ENCODE results near the gene NOL6. TPM values are rescaled to one million over a fixed set of nuclear protein-coding genes. Genes with fewer than 3 reads are reported as not detected.
"Not testable (repeated sequence)": the region's sequence is repeated elsewhere in the genome, so short reads cannot be mapped to it uniquely, and the experiment has no call there.

NOL6 gene
- total RNA-seq (2012; rRNA removed): 41.8 and 45.7 TPM in 2 replicates

GRCh38 chr9:33473643-33474352 is at the start of gene NOL6:
Gene NOL6 (minus strand): TSS chr9:33473924. CDS start chr9:33473842, 82 bp downstream.
- Histone ChIP-seq H3K36me3 (ENCODE audit: insufficient read depth, low read length) (peaks cover 24% of the 10 kb centered on the region), H3K9ac (ENCODE audit: low read depth, low read length) (peak within 1 kb of the TSS; percentile 82), H3K27me3 (ENCODE audit: control insufficient read depth, insufficient read depth, low read length) (no peaks in the 10 kb centered on the region), H3K9me3 (replicated peaks; ENCODE audit: low read length) (no peaks in the 10 kb centered on the region), H3K4me2 (ENCODE audit: low read length) (peak within 1 kb of the TSS; percentile 98), H3K4me1 (ENCODE audit: control insufficient read depth, insufficient read depth, low read length) (peaks cover 16% of the 10 kb centered on the region), H3K4me3 (ENCODE audit: low read length) (peak within 1 kb of the TSS; percentile 83)

- H3K9me3 ChIP-seq (replicated peaks; ENCODE audit: low read length); H3K36me3 ChIP-seq (ENCODE audit: insufficient read depth, low read length); H3K4me3 ChIP-seq (ENCODE audit: low read length); H3K27me3 ChIP-seq (ENCODE audit: control insufficient read depth, insufficient read depth, low read length); H3K4me2 ChIP-seq (ENCODE audit: low read length); H3K9ac ChIP-seq (ENCODE audit: low read depth, low read length): not testable (repeated sequence)
- H3K4me1 ChIP-seq (ENCODE audit: control insufficient read depth, insufficient read depth, low read length): peaks cover 15% of the 10 kb centered on the region
These were observed 48.1 kb upstream of the NOL6 start for GRCh38 chr9:33521861-33522260.

GRCh38 chr9:33517934-33518577 is 44.3 kb upstream of the NOL6 start:
- H3K27me3 ChIP-seq (ENCODE audit: control insufficient read depth, insufficient read depth, low read length); H3K4me3 ChIP-seq (ENCODE audit: low read length); H3K9ac ChIP-seq (ENCODE audit: low read depth, low read length); H3K36me3 ChIP-seq (ENCODE audit: insufficient read depth, low read length); H3K9me3 ChIP-seq (replicated peaks; ENCODE audit: low read length): not testable (repeated sequence)
- Histone ChIP-seq H3K4me2 (ENCODE audit: low read length) (peak overlapping the region; percentile 62), H3K4me1 (ENCODE audit: control insufficient read depth, insufficient read depth, low read length) (peaks cover 12% of the 10 kb centered on the region)

- Histone ChIP-seq H3K36me3 (ENCODE audit: insufficient read depth, low read length) (no peaks in the 10 kb centered on the region), H3K9me3 (replicated peaks; ENCODE audit: low read length) (no peaks in the 10 kb centered on the region), H3K4me3 (ENCODE audit: low read length) (no peak overlapping the region), H3K27me3 (ENCODE audit: control insufficient read depth, insufficient read depth, low read length) (no peaks in the 10 kb centered on the region), H3K4me2 (ENCODE audit: low read length) (peak overlapping the region; percentile 62), H3K9ac (ENCODE audit: low read depth, low read length) (no peak overlapping the region), H3K4me1 (ENCODE audit: control insufficient read depth, insufficient read depth, low read length) (peaks cover 12% of the 10 kb centered on the region)
These were observed 43.6 kb upstream of the NOL6 start for GRCh38 chr9:33517373-33517772.

GRCh38 chr9:33516397-33516796 is 42.7 kb upstream of the NOL6 start:
- not testable (repeated sequence) for H3K27me3 ChIP-seq (ENCODE audit: control insufficient read depth, insufficient read depth, low read length); H3K9ac ChIP-seq (ENCODE audit: low read depth, low read length)

GRCh38 chr9:33515342-33515995 is 41.7 kb upstream of the NOL6 start:
- not testable (repeated sequence) for H3K9ac ChIP-seq (ENCODE audit: low read depth, low read length); H3K4me2 ChIP-seq (ENCODE audit: low read length); H3K4me3 ChIP-seq (ENCODE audit: low read length); H3K9me3 ChIP-seq (replicated peaks; ENCODE audit: low read length); H3K27me3 ChIP-seq (ENCODE audit: control insufficient read depth, insufficient read depth, low read length); H3K36me3 ChIP-seq (ENCODE audit: insufficient read depth, low read length)
- H3K4me1 ChIP-seq (ENCODE audit: control insufficient read depth, insufficient read depth, low read length): peaks cover 15% of the 10 kb centered on the region

More at GRCh38 chr9:33516397-33516796, 42.7 kb upstream of the NOL6 start:
- not testable (repeated sequence) for H3K4me3 ChIP-seq (ENCODE audit: low read length); H3K9me3 ChIP-seq (replicated peaks; ENCODE audit: low read length); H3K36me3 ChIP-seq (ENCODE audit: insufficient read depth, low read length); H3K4me2 ChIP-seq (ENCODE audit: low read length)
- peaks cover 14% of the 10 kb centered on the region for H3K4me1 ChIP-seq (ENCODE audit: control insufficient read depth, insufficient read depth, low read length)

GRCh38 chr9:33512535-33512934 is 38.8 kb upstream of the NOL6 start:
- H3K27me3 ChIP-seq (ENCODE audit: control insufficient read depth, insufficient read depth, low read length); H3K4me3 ChIP-seq (ENCODE audit: low read length); H3K9ac ChIP-seq (ENCODE audit: low read depth, low read length); H3K4me1 ChIP-seq (ENCODE audit: control insufficient read depth, insufficient read depth, low read length); H3K4me2 ChIP-seq (ENCODE audit: low read length); H3K9me3 ChIP-seq (replicated peaks; ENCODE audit: low read length); H3K36me3 ChIP-seq (ENCODE audit: insufficient read depth, low read length): not testable (repeated sequence)

- peaks cover 16% of the 10 kb centered on the region for H3K4me1 ChIP-seq (ENCODE audit: control insufficient read depth, insufficient read depth, low read length)
These were observed 37.4 kb upstream of the NOL6 start for GRCh38 chr9:33511184-33511517.

GRCh38 chr9:33510262-33511183 is 36.8 kb upstream of the NOL6 start:
- Histone ChIP-seq H3K27me3 (ENCODE audit: control insufficient read depth, insufficient read depth, low read length) (no peaks in the 10 kb centered on the region), H3K9ac (ENCODE audit: low read depth, low read length) (peak overlapping the region; percentile 97), H3K9me3 (replicated peaks; ENCODE audit: low read length) (no peaks in the 10 kb centered on the region), H3K4me3 (ENCODE audit: low read length) (peak overlapping the region; percentile 86), H3K36me3 (ENCODE audit: insufficient read depth, low read length) (no peaks in the 10 kb centered on the region), H3K4me1 (ENCODE audit: control insufficient read depth, insufficient read depth, low read length) (peaks cover 20% of the 10 kb centered on the region), H3K4me2 (ENCODE audit: low read length) (peak overlapping the region; percentile 88)

More at GRCh38 chr9:33511184-33511517, 37.4 kb upstream of the NOL6 start:
- H3K36me3 ChIP-seq (ENCODE audit: insufficient read depth, low read length); H3K9me3 ChIP-seq (replicated peaks; ENCODE audit: low read length); H3K27me3 ChIP-seq (ENCODE audit: control insufficient read depth, insufficient read depth, low read length): not testable (repeated sequence)
- H3K9ac ChIP-seq (ENCODE audit: low read depth, low read length): peak overlapping the region; percentile 97
- H3K4me2 ChIP-seq (ENCODE audit: low read length): peak overlapping the region; percentile 88
- H3K4me3 ChIP-seq (ENCODE audit: low read length): peak overlapping the region; percentile 86

- Histone ChIP-seq H3K27me3 (ENCODE audit: control insufficient read depth, insufficient read depth, low read length) (no peaks in the 10 kb centered on the region), H3K4me3 (ENCODE audit: low read length) (peak overlapping the region; percentile 56), H3K9me3 (replicated peaks; ENCODE audit: low read length) (no peaks in the 10 kb centered on the region), H3K4me1 (ENCODE audit: control insufficient read depth, insufficient read depth, low read length) (peaks cover 20% of the 10 kb centered on the region), H3K4me2 (ENCODE audit: low read length) (peak overlapping the region; percentile 83), H3K36me3 (ENCODE audit: insufficient read depth, low read length) (no peaks in the 10 kb centered on the region), H3K9ac (ENCODE audit: low read depth, low read length) (peak overlapping the region; percentile 80)
These were observed 33.1 kb upstream of the NOL6 start for GRCh38 chr9:33506626-33507370.

Measured in skeletal muscle satellite cell (primary cell).